ENCODE data around the gene SGPP2. TPM values are rescaled to one million over a fixed set of nuclear protein-coding genes. Genes with fewer than 3 reads are reported as not detected.

The SGPP2 gene
- total RNA-seq, 1 donor from 2014 or later: 0.21 TPM

DNA sequence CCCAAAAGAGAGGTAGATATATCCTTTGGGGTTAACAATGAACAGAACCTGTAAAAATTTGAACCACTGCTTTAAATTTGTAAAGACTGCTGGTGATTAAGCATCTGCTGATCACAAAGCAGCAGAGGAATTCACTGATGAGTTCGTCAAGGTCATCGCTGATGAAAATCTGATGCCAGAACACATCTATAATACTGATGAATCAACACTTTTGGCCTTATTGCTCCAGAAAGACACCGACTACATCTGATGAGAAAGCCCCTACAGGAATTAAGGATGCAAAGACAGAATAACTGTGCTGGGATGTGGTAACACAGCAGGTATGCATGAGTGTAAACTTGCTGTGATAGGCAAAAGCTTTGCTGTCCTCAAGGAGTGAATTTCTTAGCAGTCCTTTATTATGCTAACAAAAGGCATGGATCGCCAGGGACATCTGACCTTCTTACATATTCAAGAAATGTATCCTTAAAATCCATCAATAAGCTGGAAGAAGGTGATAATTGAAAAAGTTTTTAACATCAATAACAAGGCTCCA lies 30.5 kb upstream of the SGPP2 start:
- Histone ChIP-seq H3K4me1 (no peaks in the 10 kb centered on the region), H3K27me3 (no peaks in the 10 kb centered on the region), H3K27ac (no peak overlapping the region), H3K4me3 (no peak overlapping the region), H3K36me3 (no peaks in the 10 kb centered on the region), H3K9me3 (no peaks in the 10 kb centered on the region)
- DNase-seq (ENCODE audit: low spot score in 2 of 2): no peak
- intact Hi-C loops (cut with DNase I): no loop called here
- TF ChIP-seq, protein P1, sequence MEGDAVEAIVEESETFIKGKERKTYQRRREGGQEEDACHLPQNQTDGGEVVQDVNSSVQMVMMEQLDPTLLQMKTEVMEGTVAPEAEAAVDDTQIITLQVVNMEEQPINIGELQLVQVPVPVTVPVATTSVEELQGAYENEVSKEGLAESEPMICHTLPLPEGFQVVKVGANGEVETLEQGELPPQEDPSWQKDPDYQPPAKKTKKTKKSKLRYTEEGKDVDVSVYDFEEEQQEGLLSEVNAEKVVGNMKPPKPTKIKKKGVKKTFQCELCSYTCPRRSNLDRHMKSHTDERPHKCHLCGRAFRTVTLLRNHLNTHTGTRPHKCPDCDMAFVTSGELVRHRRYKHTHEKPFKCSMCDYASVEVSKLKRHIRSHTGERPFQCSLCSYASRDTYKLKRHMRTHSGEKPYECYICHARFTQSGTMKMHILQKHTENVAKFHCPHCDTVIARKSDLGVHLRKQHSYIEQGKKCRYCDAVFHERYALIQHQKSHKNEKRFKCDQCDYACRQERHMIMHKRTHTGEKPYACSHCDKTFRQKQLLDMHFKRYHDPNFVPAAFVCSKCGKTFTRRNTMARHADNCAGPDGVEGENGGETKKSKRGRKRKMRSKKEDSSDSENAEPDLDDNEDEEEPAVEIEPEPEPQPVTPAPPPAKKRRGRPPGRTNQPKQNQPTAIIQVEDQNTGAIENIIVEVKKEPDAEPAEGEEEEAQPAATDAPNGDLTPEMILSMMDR (IDR thresholded peaks at IDR 0.05): no peak

DNA sequence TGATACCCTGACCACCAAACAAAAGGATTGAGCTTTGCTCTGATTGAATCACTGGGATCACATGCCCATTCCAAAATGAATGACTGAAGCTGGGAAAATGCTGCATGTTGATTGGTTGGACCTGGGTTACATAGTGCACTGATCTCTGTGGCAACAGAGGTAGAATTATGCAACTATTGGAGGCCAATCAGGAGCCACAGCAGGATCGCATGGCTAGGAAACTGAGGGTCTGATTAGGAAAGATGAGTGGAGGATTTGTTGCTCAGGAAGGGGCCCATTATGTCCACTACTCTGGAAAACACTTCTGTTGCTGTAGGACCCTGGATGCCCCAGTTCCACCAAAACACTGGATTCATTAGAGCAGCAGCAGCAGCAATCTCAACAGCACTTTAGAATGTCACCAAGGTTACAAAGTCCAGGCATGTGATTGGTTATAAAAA lies 25.9 kb upstream of the SGPP2 start:
- Histone ChIP-seq H3K4me3 (no peak overlapping the region), H3K27me3 (no peaks in the 10 kb centered on the region), H3K4me1 (no peaks in the 10 kb centered on the region), H3K36me3 (no peaks in the 10 kb centered on the region), H3K27ac (no peak overlapping the region), H3K9me3 (no peaks in the 10 kb centered on the region)
- DNase-seq (ENCODE audit: low spot score in 2 of 2): no peak
- intact Hi-C loops (cut with DNase I): no loop called here
- TF ChIP-seq, protein P1 (IDR thresholded peaks at IDR 0.05): no peak

DNA sequence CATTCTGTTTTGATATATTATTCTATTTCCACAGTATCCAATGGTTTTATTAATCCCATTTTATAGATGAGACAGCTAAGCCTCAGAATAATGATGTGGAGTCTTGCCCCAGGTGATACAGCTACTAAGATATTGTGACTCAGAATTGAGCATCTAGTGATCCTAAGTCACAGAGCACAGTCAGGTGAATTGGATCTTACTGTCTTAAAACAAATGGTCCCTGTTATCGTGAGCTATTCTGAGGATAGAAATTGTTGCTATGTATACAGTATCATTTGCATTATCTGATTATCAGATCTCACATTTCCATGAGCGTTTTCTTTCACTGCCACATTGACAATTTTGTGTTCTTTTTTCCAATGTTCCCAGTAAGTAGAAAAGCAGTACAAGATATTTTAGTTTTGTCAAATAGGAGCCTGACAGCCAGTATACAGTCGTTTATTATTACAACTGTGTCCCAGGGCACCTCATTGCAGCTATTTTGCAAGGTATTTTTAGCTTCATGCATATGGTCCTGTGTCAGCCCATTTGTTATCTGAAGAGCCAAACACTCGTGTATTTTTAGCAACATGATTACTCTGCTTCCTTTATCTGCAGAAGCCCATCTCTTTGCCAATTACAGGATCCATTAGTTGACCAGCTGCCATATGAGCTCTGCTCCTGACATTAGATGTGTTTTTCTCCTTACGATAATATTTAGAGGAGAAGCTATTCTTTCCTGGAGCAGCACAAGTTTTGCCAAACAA lies 25.1 kb upstream of the SGPP2 start:
- Histone ChIP-seq H3K9me3 (no peaks in the 10 kb centered on the region), H3K4me3 (no peak overlapping the region), H3K4me1 (no peaks in the 10 kb centered on the region), H3K36me3 (no peaks in the 10 kb centered on the region), H3K27me3 (no peaks in the 10 kb centered on the region), H3K27ac (no peak overlapping the region)
- TF ChIP-seq, protein P1 (IDR thresholded peaks at IDR 0.05): no peak
- intact Hi-C loops (cut with DNase I): no loop called here
- DNase-seq (ENCODE audit: low spot score in 2 of 2): no peak

DNA sequence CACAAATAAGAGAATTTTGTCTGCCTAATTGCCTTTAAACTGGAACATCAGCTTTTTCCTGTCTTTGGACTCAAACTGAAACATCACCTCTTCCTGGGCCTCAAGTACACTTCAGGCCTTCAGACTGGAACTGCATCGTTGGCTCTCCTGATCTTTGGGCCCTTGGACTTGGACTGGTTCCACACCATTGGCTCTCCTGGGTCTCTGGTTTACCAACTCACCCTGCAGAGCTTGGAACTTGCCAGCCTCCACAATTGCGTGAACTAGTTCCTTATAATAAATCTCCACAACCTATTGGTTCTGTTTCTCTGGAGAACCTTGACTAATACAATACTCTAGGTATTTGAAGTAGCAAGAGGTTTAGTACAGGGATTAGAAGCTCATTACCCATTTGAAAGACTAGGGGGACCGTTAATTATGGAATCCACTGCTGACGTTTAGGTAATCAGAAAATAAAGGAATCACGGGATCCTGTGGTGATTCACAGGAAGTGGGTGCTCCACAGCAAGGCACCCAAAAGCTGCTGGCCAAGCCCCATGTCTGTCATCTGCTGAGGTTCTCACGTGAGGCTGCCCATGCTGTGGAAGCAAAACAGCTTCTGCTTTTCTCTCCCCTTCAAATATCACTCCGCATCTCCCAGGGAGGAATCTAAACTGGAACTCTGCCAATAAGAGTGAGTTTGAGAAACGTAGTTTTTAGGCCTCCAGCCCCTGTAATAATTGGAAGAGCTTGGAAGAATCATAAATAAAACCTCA lies 20.0 kb upstream of the SGPP2 start:
- intact Hi-C loops (cut with DNase I): no loop called here
- DNase-seq (ENCODE audit: low spot score in 2 of 2): peak in 1 of 2 donors; percentile 21

DNA sequence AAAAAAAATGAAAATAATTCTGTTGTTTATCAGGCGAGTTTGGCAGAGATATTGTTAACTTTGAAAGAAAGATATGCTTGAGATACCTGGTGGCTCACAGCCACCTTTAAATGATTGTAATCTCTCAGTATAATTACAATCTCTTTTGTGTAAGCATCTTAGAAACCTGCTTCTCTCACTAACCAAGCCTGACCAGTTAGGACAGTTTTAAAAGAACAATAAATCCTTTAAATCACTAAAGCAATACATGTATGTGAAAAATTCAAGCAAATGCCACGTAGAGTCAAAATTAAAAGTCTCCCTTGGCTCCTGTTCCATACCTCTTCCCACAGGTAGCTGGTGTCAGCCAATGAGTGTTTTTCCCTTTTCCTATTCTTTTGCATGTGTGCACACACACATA lies 15.7 kb upstream of the SGPP2 start:
- intact Hi-C loops (cut with DNase I): no loop called here
- TF ChIP-seq, protein P1 (IDR thresholded peaks at IDR 0.05): no peak
- no peaks in the 10 kb centered on the region for H3K36me3 ChIP-seq
- DNase-seq (ENCODE audit: low spot score in 2 of 2): no peak
- no peak overlapping the region for H3K4me3 ChIP-seq
- H3K27me3 ChIP-seq: no peaks in the 10 kb centered on the region
- H3K9me3 ChIP-seq: no peaks in the 10 kb centered on the region
- no peak overlapping the region for H3K27ac ChIP-seq
- H3K4me1 ChIP-seq: no peaks in the 10 kb centered on the region

More for the DNA sequence above, 20.0 kb upstream of the SGPP2 start:
- no peaks in the 10 kb centered on the region for H3K9me3 ChIP-seq
- no peak overlapping the region for H3K27ac ChIP-seq
- H3K36me3 ChIP-seq: no peaks in the 10 kb centered on the region
- no peaks in the 10 kb centered on the region for H3K4me1 ChIP-seq
- no peak overlapping the region for H3K4me3 ChIP-seq
- TF ChIP-seq, protein P1 (IDR thresholded peaks at IDR 0.05): no peak
- H3K27me3 ChIP-seq: no peaks in the 10 kb centered on the region
